Stimulated activated naive CD8-positive, alpha-beta T cell treated with anti-CD3 and anti-CD28 coated beads, Interleukin-15, Interleukin-2, amounts not matched to agents 100 ng/mL and 50 ng/mL, for 24 hours (primary cell): ENCODE results near the gene AIFM1.
"Not testable (repeated sequence)": the region's sequence is repeated elsewhere in the genome, so short reads cannot be mapped to it uniquely, and the experiment has no call there.

Source experiments
- H3K27ac Mint-ChIP-seq: one replicate; pipeline ENCODE4 v1.8.0; 2021; ENCODE audit warnings: mild to moderate bottlenecking, mixed read lengths
- H3K27me3 Mint-ChIP-seq: one replicate; pipeline ENCODE4 v1.8.0; 2021; ENCODE audit warnings: mixed read lengths
- H3K36me3 Mint-ChIP-seq: one replicate; pipeline ENCODE4 v1.8.0; 2021; ENCODE audit warnings: low read depth, mixed read lengths
- H3K4me1 Mint-ChIP-seq: one replicate; pipeline ENCODE4 v1.8.0; 2021; ENCODE audit warnings: low read depth, mixed read lengths
- H3K4me3 Mint-ChIP-seq: one replicate; pipeline ENCODE4 v1.8.0; 2021; ENCODE audit warnings: mild to moderate bottlenecking, mixed read lengths
- H3K9me3 Mint-ChIP-seq: one replicate; pipeline ENCODE4 v1.8.0; 2021; ENCODE audit warnings: mixed read lengths

The AIFM1 gene

GRCh38 chrX:130117166-130117565 lies 48.5 kb downstream of the AIFM1 start:
- Mint-ChIP-seq H3K36me3 (no peaks in the 10 kb centered on the region), H3K27me3 (no peaks in the 10 kb centered on the region), H3K9me3 (no peaks in the 10 kb centered on the region), H3K4me1 (peaks cover 53% of the 10 kb centered on the region), H3K27ac (no peak overlapping the region), H3K4me3 (no peak overlapping the region)

GRCh38 chrX:130115119-130115885 lies 50.3 kb downstream of the AIFM1 start:
- H3K36me3 Mint-ChIP-seq, H3K9me3 Mint-ChIP-seq, H3K4me3 Mint-ChIP-seq, H3K27me3 Mint-ChIP-seq, H3K27ac Mint-ChIP-seq: not testable (repeated sequence)
- H3K4me1 Mint-ChIP-seq: peaks cover 52% of the 10 kb centered on the region

GRCh38 chrX:130114141-130114588 lies 51.5 kb downstream of the AIFM1 start:
- H3K36me3 Mint-ChIP-seq: no peaks in the 10 kb centered on the region
- no peaks in the 10 kb centered on the region for H3K27me3 Mint-ChIP-seq
- peaks cover 44% of the 10 kb centered on the region for H3K4me1 Mint-ChIP-seq
- H3K4me3 Mint-ChIP-seq: no peak overlapping the region
- H3K9me3 Mint-ChIP-seq: no peaks in the 10 kb centered on the region
- no peak overlapping the region for H3K27ac Mint-ChIP-seq

GRCh38 chrX:130111220-130112154 lies 54.2 kb downstream of the AIFM1 start:
- Mint-ChIP-seq H3K9me3 (no peaks in the 10 kb centered on the region), H3K36me3 (peaks cover 4% of the 10 kb centered on the region)

DNA sequence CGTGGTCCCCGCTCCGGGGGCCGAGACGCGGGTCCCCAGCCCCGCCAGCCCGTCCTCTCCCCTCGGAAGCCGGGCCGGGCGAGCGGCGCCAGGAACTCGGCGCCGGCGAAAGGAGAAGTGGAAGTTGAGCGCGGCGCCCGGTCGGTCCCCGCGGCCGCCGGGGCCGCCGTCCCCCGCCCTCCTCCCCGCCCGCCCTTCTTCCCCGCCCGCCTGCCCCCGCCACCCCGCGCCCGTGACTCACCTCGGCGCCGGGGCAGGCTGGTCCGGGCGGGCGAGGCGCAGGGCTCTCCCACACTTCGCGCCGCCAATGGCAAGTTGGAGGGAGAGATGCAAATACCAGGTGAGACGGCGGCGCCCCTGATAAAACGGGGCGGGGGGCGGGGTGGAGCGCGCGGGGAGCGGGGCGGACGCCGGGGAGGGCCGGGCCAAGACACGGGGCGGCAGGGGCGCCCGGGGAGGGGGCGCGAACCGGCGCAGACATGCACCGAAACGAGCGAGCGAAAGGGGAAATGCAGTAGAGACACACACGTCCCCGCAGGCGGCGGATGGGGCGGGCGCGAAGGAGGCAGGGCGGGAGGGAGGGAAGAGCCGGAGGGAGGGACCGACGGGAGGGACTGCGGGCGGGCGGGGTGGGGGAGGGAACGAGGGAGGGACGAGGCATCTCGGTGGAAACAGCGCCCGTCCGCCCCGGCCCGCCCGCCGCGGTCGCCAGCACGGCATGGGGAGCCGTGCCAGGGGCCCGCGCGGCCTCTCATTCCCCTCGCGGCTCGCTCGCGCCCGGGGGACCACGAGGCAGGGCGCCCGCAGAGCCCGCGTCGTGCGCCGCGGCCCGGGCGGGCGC lies 55.0 kb downstream of the AIFM1 start, which contains the start of gene ELF4:
Gene ELF4, minus strand, starts transcription at position 119 of the 841 bp plus-strand sequence. CDS start 29,167 bp downstream, outside the sequence.
- H3K4me1 Mint-ChIP-seq: peaks cover 49% of the 10 kb centered on the region
- H3K9me3 Mint-ChIP-seq: no peaks in the 10 kb centered on the region
- H3K27me3 Mint-ChIP-seq: no peaks in the 10 kb centered on the region
- H3K4me3 Mint-ChIP-seq: peak within 1 kb of the TSS; percentile 90
- H3K36me3 Mint-ChIP-seq: peaks cover 4% of the 10 kb centered on the region
- peak within 1 kb of the TSS; percentile 89 for H3K27ac Mint-ChIP-seq

More at GRCh38 chrX:130111220-130112154, 54.2 kb downstream of the AIFM1 start:
- H3K27ac Mint-ChIP-seq: no peak overlapping the region
- H3K27me3 Mint-ChIP-seq: no peaks in the 10 kb centered on the region
- H3K4me1 Mint-ChIP-seq: peaks cover 44% of the 10 kb centered on the region
- peak overlapping the region; percentile 7 for H3K4me3 Mint-ChIP-seq

DNA sequence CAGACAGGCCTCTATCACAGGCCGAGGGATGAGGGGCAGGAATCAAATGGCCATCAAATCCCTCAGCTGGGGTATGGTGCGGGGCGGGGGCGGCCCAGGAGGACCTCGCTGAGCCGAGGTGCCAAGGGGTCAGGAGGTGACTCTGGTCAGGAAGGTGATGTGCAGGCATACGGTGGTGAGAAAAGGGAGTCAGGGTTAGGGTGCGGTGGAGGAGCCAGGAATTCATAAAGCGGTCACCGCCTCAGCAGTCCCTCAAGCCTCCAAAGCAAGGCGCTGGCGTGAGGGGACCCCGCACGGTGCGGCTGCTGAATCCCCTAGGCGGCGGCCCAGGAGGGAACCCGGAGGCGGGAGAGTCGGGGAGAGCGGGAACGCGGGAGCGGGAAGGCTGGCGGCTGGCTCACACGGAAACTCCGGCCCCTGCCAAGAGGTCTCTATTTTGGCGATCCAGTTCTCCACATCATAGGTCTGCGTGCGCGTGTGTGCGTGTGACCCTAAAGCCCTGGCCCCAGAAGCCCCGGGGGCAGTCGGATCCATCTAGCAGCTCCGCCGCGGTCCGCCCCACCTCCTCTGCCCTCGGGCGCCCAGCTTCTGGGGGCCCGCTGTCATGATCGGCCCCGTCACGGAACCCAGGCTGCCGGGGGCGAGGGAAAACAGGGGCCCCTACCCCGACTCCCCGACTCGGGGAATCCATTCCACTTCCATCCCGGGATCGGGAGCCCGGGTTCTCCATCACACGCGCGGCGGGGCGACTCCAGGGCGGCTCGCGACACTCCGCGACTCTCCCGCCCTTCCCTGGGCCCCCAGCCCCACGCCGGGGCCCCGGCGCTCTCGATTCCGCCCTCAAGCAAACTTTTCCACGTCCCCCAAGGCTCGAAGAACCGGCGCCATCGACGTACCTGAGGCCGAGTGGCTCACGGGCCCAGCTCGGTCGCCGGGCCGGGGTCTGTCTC lies 55.9 kb downstream of the AIFM1 start:
- H3K4me1 Mint-ChIP-seq: peaks cover 44% of the 10 kb centered on the region
- H3K36me3 Mint-ChIP-seq: peaks cover 4% of the 10 kb centered on the region
- H3K27ac Mint-ChIP-seq: peak overlapping the region; percentile 89
- no peaks in the 10 kb centered on the region for H3K27me3 Mint-ChIP-seq
- peak overlapping the region; percentile 90 for H3K4me3 Mint-ChIP-seq
- no peaks in the 10 kb centered on the region for H3K9me3 Mint-ChIP-seq

GRCh38 chrX:130108647-130109428 lies 56.8 kb downstream of the AIFM1 start:
- Mint-ChIP-seq H3K36me3 (peaks cover 8% of the 10 kb centered on the region), H3K9me3 (no peaks in the 10 kb centered on the region), H3K27ac (peak overlapping the region; percentile 89), H3K4me1 (peaks cover 42% of the 10 kb centered on the region), H3K4me3 (peak overlapping the region; percentile 90), H3K27me3 (no peaks in the 10 kb centered on the region)

DNA sequence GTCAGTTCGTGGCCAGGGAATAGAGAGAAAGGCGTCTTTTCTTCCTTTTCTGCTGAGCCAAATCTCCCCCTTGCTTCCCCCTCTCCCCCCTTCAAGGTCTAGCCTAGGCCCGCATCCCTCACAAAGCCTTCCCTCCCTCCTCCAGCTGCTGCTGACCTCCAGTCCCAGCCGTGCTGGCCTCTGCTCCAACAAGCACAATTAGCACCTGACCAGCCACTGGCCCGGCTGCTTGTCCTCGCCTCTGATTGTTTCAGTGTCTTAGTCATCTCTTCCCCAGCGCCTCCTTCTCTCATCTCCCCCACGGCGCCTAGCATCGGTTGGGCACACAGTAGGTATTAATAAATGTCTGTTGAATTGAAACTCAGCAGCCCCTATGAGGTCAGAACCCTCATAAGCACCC lies 59.6 kb downstream of the AIFM1 start:
- H3K27me3 Mint-ChIP-seq: no peaks in the 10 kb centered on the region
- no peak overlapping the region for H3K27ac Mint-ChIP-seq
- no peak overlapping the region for H3K4me3 Mint-ChIP-seq
- H3K4me1 Mint-ChIP-seq: peaks cover 52% of the 10 kb centered on the region
- H3K9me3 Mint-ChIP-seq: no peaks in the 10 kb centered on the region
- H3K36me3 Mint-ChIP-seq: peaks cover 10% of the 10 kb centered on the region

GRCh38 chrX:130105244-130105643 lies 60.4 kb downstream of the AIFM1 start:
- Mint-ChIP-seq H3K27ac (no peak overlapping the region), H3K4me3 (no peak overlapping the region), H3K27me3 (no peaks in the 10 kb centered on the region), H3K36me3 (peaks cover 13% of the 10 kb centered on the region), H3K4me1 (peaks cover 61% of the 10 kb centered on the region), H3K9me3 (no peaks in the 10 kb centered on the region)

DNA sequence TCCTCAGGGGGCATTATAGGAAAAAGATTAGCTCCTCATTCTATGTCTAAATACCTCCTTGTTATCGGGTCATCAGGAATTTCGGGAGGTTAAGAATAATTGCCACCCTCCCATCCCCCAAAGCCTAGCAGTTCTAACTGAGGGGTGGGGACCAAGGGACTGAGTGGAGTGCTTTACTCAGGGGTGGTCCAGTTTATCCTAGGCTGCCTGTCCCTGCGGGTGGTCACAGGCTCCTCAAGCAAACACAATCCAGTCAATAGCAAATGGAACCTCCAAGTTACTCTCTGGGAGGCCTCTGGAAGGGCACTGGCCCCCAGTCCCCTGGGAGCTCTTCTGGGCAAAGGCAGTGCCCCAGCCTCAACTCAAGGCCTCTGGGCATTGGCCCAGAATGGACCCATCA lies 62.0 kb downstream of the AIFM1 start:
- Mint-ChIP-seq H3K27me3 (no peaks in the 10 kb centered on the region), H3K9me3 (no peaks in the 10 kb centered on the region), H3K27ac (no peak overlapping the region), H3K4me1 (peaks cover 66% of the 10 kb centered on the region), H3K36me3 (peaks cover 13% of the 10 kb centered on the region), H3K4me3 (no peak overlapping the region)

- Mint-ChIP-seq H3K36me3 (peaks cover 10% of the 10 kb centered on the region), H3K4me3 (no peak overlapping the region), H3K27me3 (no peaks in the 10 kb centered on the region), H3K27ac (no peak overlapping the region), H3K9me3 (no peaks in the 10 kb centered on the region), H3K4me1 (peaks cover 69% of the 10 kb centered on the region)
These were observed 65.5 kb downstream of the AIFM1 start for GRCh38 chrX:130100180-130100579.

DNA sequence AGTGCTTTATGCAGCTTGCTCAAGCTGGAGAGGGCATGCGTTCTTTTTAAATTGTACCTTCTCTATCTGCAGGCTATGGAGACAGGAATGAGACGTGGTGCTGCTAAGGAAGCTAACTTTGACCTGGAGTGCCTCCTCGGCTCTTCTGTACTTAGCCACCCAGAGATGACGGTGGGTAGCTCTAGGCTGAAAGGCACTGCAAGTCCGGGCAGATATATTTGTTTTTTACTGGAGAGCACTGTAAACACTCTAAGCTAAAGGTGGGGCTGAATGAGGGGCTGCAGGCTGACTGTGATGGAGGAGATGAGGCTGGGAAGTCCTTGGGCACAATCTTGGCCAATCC lies 67.5 kb downstream of the AIFM1 start:
- H3K36me3 Mint-ChIP-seq: peaks cover 6% of the 10 kb centered on the region
- no peak overlapping the region for H3K4me3 Mint-ChIP-seq
- no peaks in the 10 kb centered on the region for H3K9me3 Mint-ChIP-seq
- no peaks in the 10 kb centered on the region for H3K27me3 Mint-ChIP-seq
- H3K27ac Mint-ChIP-seq: peak overlapping the region; percentile 79
- peaks cover 74% of the 10 kb centered on the region for H3K4me1 Mint-ChIP-seq
